OCI-LY3 (cell line): ENCODE data around the gene SLC6A9.

Experiments used
- H2AFZ ChIP-seq: fragments of 200-600, 300-600 bp; shearing (Covaris generic); 2 replicates; pipeline ENCODE4 v1.6.0; 2014; ENCODE audit warnings: antibody characterized with exemption, low read depth, low read length
- H3K27ac ChIP-seq: fragments of 200-600, 300-600 bp; sonication (generic); 2 replicates; pipeline ENCODE4 v1.5.1; 2014; ENCODE audit warnings: mild to moderate bottlenecking, low read length, moderate library complexity, mixed read lengths
- H3K27me3 ChIP-seq: fragments of 200-600, 300-600 bp; sonication (generic); 2 replicates; pipeline ENCODE4 v1.6.1; 2014; ENCODE audit warnings: low read depth, low read length, mixed read lengths
- H3K36me3 ChIP-seq: fragments of 200-600, 300-600 bp; sonication (generic); replicated peaks from 2 replicates; pipeline ENCODE3; 2014; ENCODE audit warnings: low read depth, low read length, mixed read lengths
- H3K4me1 ChIP-seq: fragments of 300-600, 200-600 bp; sonication (generic); 2 replicates; pipeline ENCODE4 v1.6.1; 2014; ENCODE audit warnings: low read length, mixed read lengths
- H3K4me2 ChIP-seq: fragments of 200-600, 300-600 bp; sonication (generic); 2 replicates; pipeline ENCODE4 v1.6.1; 2014; ENCODE audit warnings: low read length, mixed read lengths
- H3K4me3 ChIP-seq: fragments of 300-600, 200-600 bp; sonication (generic); 2 replicates; pipeline ENCODE4 v1.5.1; 2014; ENCODE audit warnings: antibody characterized with exemption, mild to moderate bottlenecking, low read length, moderate library complexity
- H3K79me2 ChIP-seq: fragments of 300-600, 200-600 bp; shearing (Covaris generic); 2 replicates; pipeline ENCODE4 v1.6.1; 2014; ENCODE audit warnings: mild to moderate bottlenecking, low read length, mixed read lengths
- H3K9ac ChIP-seq: fragments of 300-600, 200-600 bp; shearing (Covaris generic); 2 replicates; pipeline ENCODE4 v1.6.0; 2014; ENCODE audit warnings: mild to moderate bottlenecking, low read length, moderate library complexity
- H3K9me3 ChIP-seq: fragments of 200-600, 300-600 bp; shearing (Covaris generic); 2 replicates; pipeline ENCODE4 v1.6.1; 2014; ENCODE audit warnings: low read length, mixed read lengths; ENCODE audit not compliant: insufficient read depth
- H4K20me1 ChIP-seq: fragments of 200-600, 300-600 bp; sonication (generic); 2 replicates; pipeline ENCODE4 v1.6.1; 2016; ENCODE audit warnings: low read length, mixed read lengths; ENCODE audit not compliant: insufficient read depth
- EZH2phosphoT487 ChIP-seq: fragments of 200-600 bp; shearing (Covaris generic); IDR thresholded peaks from 2 replicates; pipeline ENCODE4 v1.6.1; 2018; ENCODE audit warnings: antibody characterized with exemption, mixed run types, low read depth
- TF ChIP-seq, protein P1 (sequence below): fragments of 200-600, 300-600 bp; sonication (generic); IDR thresholded peaks from 2 replicates; pipeline ENCODE4 v1.5.1; 2014; ENCODE audit warnings: antibody characterized with exemption, low read length, low read depth

Gene SLC6A9

DNA sequence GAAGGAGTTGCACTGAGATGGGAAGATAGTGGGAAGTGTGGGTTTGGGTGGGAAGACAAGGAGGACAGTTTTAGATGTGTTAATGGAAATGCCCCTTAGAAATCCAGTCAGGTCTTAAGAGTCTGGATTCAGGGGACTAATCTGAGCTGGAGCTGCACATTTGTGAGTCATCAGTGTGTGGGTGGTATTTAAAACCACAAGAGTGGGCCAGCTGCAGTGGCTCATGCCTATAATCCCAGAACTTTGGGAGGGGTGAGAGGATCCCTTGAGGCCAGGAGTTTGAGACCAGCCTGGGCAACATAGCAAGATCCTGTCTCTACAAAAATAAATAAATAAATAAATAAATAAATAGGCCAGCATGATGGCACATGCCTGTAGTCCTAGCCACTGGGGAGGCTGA, 40.9 kb upstream of the SLC6A9 start:
- no peaks in the 10 kb centered on the region for H3K27me3 ChIP-seq
- H3K79me2 ChIP-seq, result no peaks in the 10 kb centered on the region
- no peak overlapping the region for H3K4me2 ChIP-seq
- H3K9ac ChIP-seq, result no peak overlapping the region
- no peak overlapping the region for H3K27ac ChIP-seq
- H4K20me1 ChIP-seq, result no peaks in the 10 kb centered on the region
- H3K4me1 ChIP-seq, result peaks cover 40% of the 10 kb centered on the region
- no peak for TF ChIP-seq EZH2phosphoT487
- TF ChIP-seq, protein P1, sequence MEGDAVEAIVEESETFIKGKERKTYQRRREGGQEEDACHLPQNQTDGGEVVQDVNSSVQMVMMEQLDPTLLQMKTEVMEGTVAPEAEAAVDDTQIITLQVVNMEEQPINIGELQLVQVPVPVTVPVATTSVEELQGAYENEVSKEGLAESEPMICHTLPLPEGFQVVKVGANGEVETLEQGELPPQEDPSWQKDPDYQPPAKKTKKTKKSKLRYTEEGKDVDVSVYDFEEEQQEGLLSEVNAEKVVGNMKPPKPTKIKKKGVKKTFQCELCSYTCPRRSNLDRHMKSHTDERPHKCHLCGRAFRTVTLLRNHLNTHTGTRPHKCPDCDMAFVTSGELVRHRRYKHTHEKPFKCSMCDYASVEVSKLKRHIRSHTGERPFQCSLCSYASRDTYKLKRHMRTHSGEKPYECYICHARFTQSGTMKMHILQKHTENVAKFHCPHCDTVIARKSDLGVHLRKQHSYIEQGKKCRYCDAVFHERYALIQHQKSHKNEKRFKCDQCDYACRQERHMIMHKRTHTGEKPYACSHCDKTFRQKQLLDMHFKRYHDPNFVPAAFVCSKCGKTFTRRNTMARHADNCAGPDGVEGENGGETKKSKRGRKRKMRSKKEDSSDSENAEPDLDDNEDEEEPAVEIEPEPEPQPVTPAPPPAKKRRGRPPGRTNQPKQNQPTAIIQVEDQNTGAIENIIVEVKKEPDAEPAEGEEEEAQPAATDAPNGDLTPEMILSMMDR, result no peak
- H3K9me3 ChIP-seq, result no peaks in the 10 kb centered on the region
- H3K4me3 ChIP-seq, result no peak overlapping the region
- H2AFZ ChIP-seq, result no peak overlapping the region
- H3K36me3 ChIP-seq, result no peaks in the 10 kb centered on the region

DNA sequence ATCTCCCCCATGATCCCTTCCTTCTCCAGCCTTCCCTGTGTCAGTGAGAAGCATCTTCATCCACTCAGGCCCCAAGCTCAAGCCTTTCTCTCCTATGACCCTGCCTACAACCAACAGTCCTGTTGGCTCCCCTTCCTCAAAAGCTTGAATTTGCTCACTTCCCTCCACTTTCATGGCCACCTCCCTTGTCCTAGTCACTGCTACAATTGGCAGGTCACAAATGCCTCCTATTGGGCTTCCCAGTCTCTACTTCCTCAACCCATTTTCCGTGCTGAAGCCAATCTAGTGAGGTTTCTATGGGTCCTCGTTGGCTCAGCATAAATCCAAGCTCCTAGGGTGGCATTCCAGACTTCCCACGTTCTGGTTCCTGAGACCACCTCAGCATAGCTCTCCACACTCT, 40.2 kb upstream of the SLC6A9 start:
- no peak overlapping the region for H3K27ac ChIP-seq
- no peaks in the 10 kb centered on the region for H3K79me2 ChIP-seq
- no peaks in the 10 kb centered on the region for H3K36me3 ChIP-seq
- H3K27me3 ChIP-seq, result peaks cover 3% of the 10 kb centered on the region; the same call in 1 of the 2 replicates
- no peak overlapping the region for H3K4me3 ChIP-seq
- no peaks in the 10 kb centered on the region for H3K9me3 ChIP-seq
- H3K4me1 ChIP-seq, result peaks cover 42% of the 10 kb centered on the region
- H4K20me1 ChIP-seq, result no peaks in the 10 kb centered on the region
- H2AFZ ChIP-seq, result no peak overlapping the region
- no peak overlapping the region for H3K4me2 ChIP-seq
- H3K9ac ChIP-seq, result no peak overlapping the region
- no peak for TF ChIP-seq EZH2phosphoT487
- TF ChIP-seq, protein P1, result no peak

DNA sequence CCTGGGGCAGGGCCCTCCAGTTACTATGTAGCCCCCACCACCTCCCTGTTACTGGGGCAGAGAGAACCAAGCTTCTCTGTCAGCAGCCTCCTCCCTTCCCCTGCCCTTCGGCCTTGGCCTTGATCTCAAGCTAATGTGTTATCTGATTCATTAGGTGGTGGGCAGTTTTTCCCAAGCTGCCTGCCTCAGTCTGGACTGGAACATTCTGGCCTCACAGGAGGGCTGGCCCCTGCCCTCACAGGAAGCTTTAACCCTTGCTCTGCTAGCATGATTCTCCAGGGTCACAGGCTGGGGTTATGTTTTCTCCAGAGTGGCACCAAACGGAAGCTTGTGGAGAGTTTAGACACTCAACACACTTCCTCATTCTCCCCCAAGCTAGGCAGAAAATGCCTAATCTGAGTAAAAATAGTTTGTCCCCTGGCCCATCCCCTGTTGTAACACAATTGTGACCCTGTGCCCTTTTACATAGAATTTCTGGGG, 37.2 kb upstream of the SLC6A9 start:
- no peak overlapping the region for H3K27ac ChIP-seq
- H4K20me1 ChIP-seq, result no peaks in the 10 kb centered on the region
- H2AFZ ChIP-seq, result peak overlapping the region; percentile 92
- 0 out of 2 replicates have a peak overlapping the region, but pooled peaks have one; percentile 24 for H3K4me3 ChIP-seq
- no peaks in the 10 kb centered on the region for H3K9me3 ChIP-seq
- H3K4me2 ChIP-seq, result peak overlapping the region; percentile 70
- no peak for TF ChIP-seq EZH2phosphoT487
- TF ChIP-seq, protein P1, result no peak
- H3K79me2 ChIP-seq, result no peaks in the 10 kb centered on the region
- H3K4me1 ChIP-seq, result peaks cover 31% of the 10 kb centered on the region
- no peaks in the 10 kb centered on the region for H3K36me3 ChIP-seq
- peaks cover 4% of the 10 kb centered on the region; the same call in 1 of the 2 replicates for H3K27me3 ChIP-seq
- no peak overlapping the region; the same call in 1 of the 2 replicates for H3K9ac ChIP-seq

DNA sequence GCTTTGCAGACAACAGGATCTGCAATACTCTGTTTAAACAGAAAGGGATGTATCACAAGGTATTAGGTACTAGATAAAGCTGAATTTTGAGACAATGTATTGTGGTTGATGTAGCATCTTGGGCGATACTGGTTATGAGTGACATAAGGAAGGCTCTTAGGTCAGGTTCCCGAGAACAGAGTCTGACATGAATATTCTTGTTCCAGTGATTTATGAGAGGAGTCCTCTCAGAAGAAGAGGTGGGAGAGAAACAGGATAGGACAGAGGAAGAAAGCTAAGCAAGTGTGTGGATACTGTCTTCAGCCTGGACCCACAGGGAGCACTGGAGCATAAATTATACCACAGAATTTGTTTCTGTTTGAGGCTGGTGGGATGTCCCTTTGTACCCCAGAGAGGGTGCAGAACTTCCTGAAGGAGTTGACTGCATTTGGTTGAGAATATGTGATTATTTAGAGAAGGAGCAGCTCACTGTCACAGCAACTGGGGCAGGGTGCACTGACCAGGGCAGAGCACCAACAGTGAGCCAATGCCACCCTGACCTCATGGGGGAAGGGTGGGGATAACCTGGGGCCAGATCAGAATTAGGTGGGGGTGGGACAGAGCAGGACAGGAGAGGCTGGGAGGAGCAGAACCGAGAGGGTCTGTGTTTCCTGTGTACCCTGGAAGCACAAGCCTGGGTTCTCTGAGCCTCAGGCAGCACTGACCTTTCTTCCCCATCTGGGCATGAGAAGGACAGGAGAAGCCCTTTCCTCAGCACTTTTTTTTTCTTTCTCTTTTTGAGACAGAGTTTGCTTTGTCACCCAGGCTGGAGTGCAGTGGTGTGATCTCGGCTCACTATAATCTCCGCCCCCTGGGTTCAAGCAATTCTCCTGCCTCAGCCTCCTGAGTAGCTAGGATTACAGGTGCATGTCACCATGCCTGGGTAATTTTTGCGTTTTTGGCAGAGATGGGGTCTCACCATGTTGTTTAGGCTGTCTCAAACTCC, 36.3 kb upstream of the SLC6A9 start:
- no peak overlapping the region for H3K27ac ChIP-seq
- TF ChIP-seq, protein P1, result no peak
- no peak for TF ChIP-seq EZH2phosphoT487
- H3K9ac ChIP-seq, result no peak overlapping the region
- H3K4me1 ChIP-seq, result peaks cover 23% of the 10 kb centered on the region
- no peak overlapping the region for H2AFZ ChIP-seq
- no peaks in the 10 kb centered on the region for H3K36me3 ChIP-seq
- peak overlapping the region; percentile 70 for H3K4me2 ChIP-seq
- H3K4me3 ChIP-seq, result 0 out of 2 replicates have a peak overlapping the region, but pooled peaks have one; percentile 10
- peaks cover 4% of the 10 kb centered on the region; the same call in 1 of the 2 replicates for H3K27me3 ChIP-seq
- H3K9me3 ChIP-seq, result no peaks in the 10 kb centered on the region
- H3K79me2 ChIP-seq, result no peaks in the 10 kb centered on the region
- no peaks in the 10 kb centered on the region for H4K20me1 ChIP-seq
